HepG2 (cell line): ENCODE results near the gene NID2. TPM values are rescaled to one million over a fixed set of nuclear protein-coding genes. Genes with fewer than 3 reads are reported as not detected.

Source experiments
- ATAC-seq: fragments of 200-7000 bp; cut with Tn5 transposase; 3 replicates; pipeline ENCODE4 v1.9.1; 2020; ENCODE audit warnings: mild to moderate bottlenecking, moderate library complexity
- BruUV-seq: library from RNA; stranded (reverse); fragments of 400-500 nt; replicated peaks from 2 replicates; lab custom pipeline; 2021; lab: Mats Ljungman, UMichigan
- CTCF ChIA-PET: fragments of 300-600 bp; formaldehyde crosslinking; extraction: SDS; loops from one replicate; lab custom pipeline; 2021; ENCODE audit warnings: low total read pairs, inconsistent platforms, low intra/inter-chr PET ratio; lab: Yijun Ruan, JAX
- POLR2A ChIA-PET: fragments of 350-600 bp; sonication (Branson Sonifier 250); formaldehyde crosslinking; loops from one replicate; lab custom pipeline; 2020; ENCODE audit warnings: antibody characterized with exemption, inconsistent platforms; lab: Yijun Ruan, JAX
- DNase-seq: peaks from one replicate; pipeline ENCODE4 v3.0.0-alpha.2; 2015; ENCODE audit warnings: low spot score
- FAIRE-seq: peaks from 3 replicates; lab custom pipeline; 2011; peaks lifted over from hg19 to GRCh38; lab: Jason Lieb, UNC
- H2AFZ ChIP-seq: one replicate; pipeline ENCODE4 v1.6.1; 2011; ENCODE audit warnings: low read length, inconsistent platforms
- H3K27ac ChIP-seq: fragments of 300-600 bp; 3 replicates; pipeline ENCODE4 v1.8.0; 2011; ENCODE audit warnings: mixed run types, mild to moderate bottlenecking, mixed read lengths, low read length, inconsistent platforms; ENCODE audit not compliant: insufficient read depth; ENCODE audit errors: extremely low read length
- H3K27me3 ChIP-seq, 2 experiments: fragments of 200-600 bp in 1 of 2; 2 replicates in 1 of 2; 3 replicates in 1 of 2; pipeline versions ENCODE4 v1.6.0 to v1.8.0; 2011; ENCODE audit warnings: low read length in 2 of 2, mild to moderate bottlenecking in 2 of 2, moderate library complexity in 2 of 2, inconsistent platforms in 1 of 2; ENCODE audit not compliant: insufficient read depth in 2 of 2, control insufficient read depth in 1 of 2
- H3K36me3 ChIP-seq, 2 experiments: fragments of 200-600 bp in 1 of 2; replicated peaks in 1 of 2; 2 replicates in 1 of 2; 3 replicates in 1 of 2; pipeline versions ENCODE4 v1.5.1 to v1.8.0; 2011; ENCODE audit warnings: low read length in 2 of 2, inconsistent platforms in 1 of 2; ENCODE audit not compliant: insufficient read depth in 2 of 2, control insufficient read depth in 1 of 2
- H3K4me1 ChIP-seq: 2 replicates; pipeline ENCODE4 v1.5.1; 2012; ENCODE audit warnings: low read length, inconsistent platforms; ENCODE audit not compliant: insufficient read depth
- H3K4me2 ChIP-seq: 2 replicates; pipeline ENCODE4 v1.6.0; 2011; ENCODE audit warnings: low read depth, low read length, inconsistent platforms
- H3K4me3 ChIP-seq, 3 experiments: fragments of 200-600 bp in 1 of 3; sonication (generic), shearing (Covaris generic) in 1 of 3; replicated peaks in 1 of 3; 2 replicates each; pipeline ENCODE4 v1.5.1; 2011 to 2016; ENCODE audit warnings: low read length in 3 of 3, inconsistent platforms in 2 of 3, low read depth in 2 of 3, mild to moderate bottlenecking in 2 of 3, control low read depth in 1 of 3, mixed read lengths in 1 of 3; ENCODE audit not compliant: insufficient read depth in 1 of 3
- H3K79me2 ChIP-seq: one replicate; pipeline ENCODE4 v1.6.1; 2011; ENCODE audit warnings: low read length, inconsistent platforms; ENCODE audit not compliant: insufficient read depth
- H3K9ac ChIP-seq: 2 replicates; pipeline ENCODE4 v1.6.0; 2011; ENCODE audit warnings: mild to moderate bottlenecking, low read depth, low read length, inconsistent platforms; ENCODE audit not compliant: insufficient read depth
- H3K9me3 ChIP-seq: 2 replicates; pipeline ENCODE4 v1.5.1; 2012; ENCODE audit warnings: mild to moderate bottlenecking, low read length
- H4K20me1 ChIP-seq: 2 replicates; pipeline ENCODE4 v1.6.0; 2011; ENCODE audit warnings: inconsistent platforms, mild to moderate bottlenecking, low read length, moderate library complexity; ENCODE audit not compliant: insufficient read depth
- ATF3 ChIP-seq: sonication (generic); formaldehyde crosslinking; IDR thresholded peaks from 2 replicates; pipeline ENCODE4 v1.4.0; 2020; ENCODE audit warnings: missing genetic modification reagents
- ETS1 ChIP-seq: sonication (generic); formaldehyde crosslinking; IDR thresholded peaks from 2 replicates; pipeline ENCODE4 v1.4.0; 2020; ENCODE audit warnings: missing genetic modification reagents
- JUN ChIP-seq: sonication (generic); formaldehyde crosslinking; IDR thresholded peaks from 2 replicates; pipeline ENCODE4 v1.4.0; 2020; ENCODE audit warnings: mild to moderate bottlenecking, missing genetic modification reagents
- MAF1 ChIP-seq: sonication (generic); formaldehyde crosslinking; IDR thresholded peaks from 2 replicates; pipeline ENCODE4 v1.5.0; 2020; ENCODE audit warnings: missing genetic modification reagents, borderline replicate concordance
- NFIC ChIP-seq: IDR thresholded peaks from 2 replicates; pipeline ENCODE4 v1.6.1; 2012; ENCODE audit warnings: mild to moderate bottlenecking, low read length, inconsistent platforms
- PAX8 ChIP-seq: sonication (generic); formaldehyde crosslinking; IDR thresholded peaks from 2 replicates; pipeline ENCODE4 v1.8.0; 2022; ENCODE audit warnings: mild to moderate bottlenecking, missing genetic modification reagents, borderline replicate concordance
- RBAK ChIP-seq: sonication (generic); formaldehyde crosslinking; IDR thresholded peaks from 2 replicates; pipeline ENCODE4 v1.5.1; 2020; ENCODE audit warnings: mild to moderate bottlenecking, missing genetic modification reagents
- REPIN1 ChIP-seq: sonication (generic); formaldehyde crosslinking; IDR thresholded peaks from 2 replicates; pipeline ENCODE4 v1.8.0; 2022; ENCODE audit warnings: missing genetic modification reagents, low read depth, mild to moderate bottlenecking, borderline replicate concordance
- SNAI1 ChIP-seq: sonication (generic); formaldehyde crosslinking; IDR thresholded peaks from 2 replicates; pipeline ENCODE4 v1.5.0; 2020; ENCODE audit warnings: mild to moderate bottlenecking, missing genetic modification reagents, borderline replicate concordance
- TOPORS ChIP-seq: sonication (generic); formaldehyde crosslinking; IDR thresholded peaks from 2 replicates; pipeline ENCODE4 v1.8.0; 2023; ENCODE audit warnings: mild to moderate bottlenecking, missing genetic modification reagents
- ZFP1 ChIP-seq: IDR thresholded peaks from 2 replicates; pipeline ENCODE4 v1.6.1; 2016
- ZNF142 ChIP-seq: sonication (generic); formaldehyde crosslinking; IDR thresholded peaks from 2 replicates; pipeline ENCODE4 v1.4.0; 2020; ENCODE audit warnings: missing genetic modification reagents
- ZNF225 ChIP-seq: sonication (generic); formaldehyde crosslinking; IDR thresholded peaks from 2 replicates; pipeline ENCODE4 v1.4.0; 2020; ENCODE audit warnings: mild to moderate bottlenecking, missing genetic modification reagents
- ZNF431 ChIP-seq: sonication (generic); formaldehyde crosslinking; IDR thresholded peaks from 2 replicates; pipeline ENCODE4 v1.9.0; 2022; ENCODE audit warnings: missing genetic modification reagents, low read depth, mild to moderate bottlenecking, borderline replicate concordance
- ZNF432 ChIP-seq: sonication (generic); formaldehyde crosslinking; IDR thresholded peaks from 2 replicates; pipeline ENCODE4 v1.5.0; 2020; ENCODE audit warnings: missing genetic modification reagents, mild to moderate bottlenecking, borderline replicate concordance
- ZNF737 ChIP-seq: sonication (generic); formaldehyde crosslinking; IDR thresholded peaks from 2 replicates; pipeline ENCODE4 v1.5.0; 2020; ENCODE audit warnings: missing genetic modification reagents, mild to moderate bottlenecking, borderline replicate concordance
- ZNF740 ChIP-seq: sonication (generic); formaldehyde crosslinking; IDR thresholded peaks from 2 replicates; pipeline ENCODE4 v1.4.0; 2020; ENCODE audit warnings: missing genetic modification reagents
- ZSCAN12 ChIP-seq: sonication (generic); formaldehyde crosslinking; IDR thresholded peaks from 2 replicates; pipeline ENCODE4 v1.9.0; 2021; ENCODE audit warnings: mild to moderate bottlenecking, missing genetic modification reagents
- WGBS: methylation state at CpG from one replicate; pipeline ENCODE4 v1.1.6; 2017; ENCODE audit warnings: low lambda C conversion rate; 5-methylcytosine and 5-hydroxymethylcytosine counted together
- in situ Hi-C: cut with HindIII; loops from 2 replicates; pipeline ENCODE4 v1.10.0; 2017; ENCODE audit warnings: low pct_unique_long_range_greater_than_20kb; ENCODE audit not compliant: extremely low pct_ligation_motif_present
- intact Hi-C: fragments of 100-400 bp; cut with micrococcal nuclease; formaldehyde crosslinking; loops from one replicate; pipeline ENCODE4 v1.10.0; 2022; ENCODE audit not compliant: unreplicated experiment
- polyA plus RNA-seq, 8 experiments: library from polyadenylated mRNA; depleted of rRNA in 3 of 8; stranded (reverse) in 7 of 8; unstranded in 1 of 8; fragments of >200 nt; fragmentation: Illumina TruSeq in 4 of 8; extraction: Trizol in 4 of 8; gene quantifications; 2 replicates each; pipeline versions ENCODE4 v1.2.1 to v1.2.3, GENCODE V29; 2011 to 2016; ENCODE audit warnings: low read depth in 4 of 8, missing spikeins in 1 of 8, mixed read lengths in 1 of 8; ENCODE audit not compliant: insufficient read depth in 1 of 8
- total RNA-seq, 5 experiments: library from RNA; depleted of rRNA; stranded (reverse); fragments of >200 nt; fragmentation: Illumina TruSeq; extraction: Trizol; gene quantifications; 2 replicates each; pipeline ENCODE4 v1.2.3, GENCODE V29; 2016; ENCODE audit warnings: low read depth in 1 of 5

Gene NID2
- total and polyA plus RNA-seq, 2 of the 13 experiments (the other 11 are each of a cell fraction or from before 2014, with no cell fraction given), result 0.11 TPM; not detected in 1

- H3K27ac ChIP-seq, result no peak overlapping the region
- FAIRE-seq (no peak), DNase-seq (no peak), ATAC-seq (no peak)
- WGBS, result 41% methylated on average over 5 of the region's 5 CpGs
- no peak overlapping the region for H3K9ac ChIP-seq
- no TSS peak for BruUV-seq
- no peak overlapping the region for H3K4me2 ChIP-seq
- peaks cover 0 to 15% of the 10 kb centered on the region in 2 experiments; a peak in 2 of 5 replicates for H3K27me3 ChIP-seq
- no peaks in the 10 kb centered on the region for H3K9me3 ChIP-seq
- no peak overlapping the region for H2AFZ ChIP-seq
- H3K79me2 ChIP-seq, result no peaks in the 10 kb centered on the region
- intact Hi-C loops (no loop called here), in situ Hi-C loops (no loop called here)
- no peaks in the 10 kb centered on the region for H3K36me3 ChIP-seq
- CTCF ChIA-PET, result no interaction called here
- no peaks in the 10 kb centered on the region for H4K20me1 ChIP-seq
- no peaks in the 10 kb centered on the region for H3K4me1 ChIP-seq
- no peak overlapping the region for H3K4me3 ChIP-seq
- POLR2A ChIA-PET, result no interaction called here
- TF ChIP-seq REPIN1 (CRISPR knock-in tag) (no peak), ZNF737 (CRISPR knock-in tag) (no peak), ZNF225 (CRISPR knock-in tag) (no peak), ZNF432 (no peak), NFIC (no peak), ZFP1 (CRISPR knock-in tag) (no peak), ZNF142 (CRISPR knock-in tag) (no peak), JUN (CRISPR knock-in tag) (no peak), ZNF740 (no peak), PAX8 (CRISPR knock-in tag) (no peak), SNAI1 (CRISPR knock-in tag) (no peak), ETS1 (no peak), MAF1 (CRISPR knock-in tag) (no peak), ZSCAN12 (CRISPR knock-in tag) (no peak), ZNF431 (CRISPR knock-in tag) (no peak), TOPORS (CRISPR knock-in tag) (no peak), RBAK (CRISPR knock-in tag) (no peak), ATF3 (no peak)
These were observed 91.8 kb downstream of the NID2 start for GRCh38 chr14:51977075-51977474.
